GM12892 (cell line): ENCODE results near the gene FBXL14.

Experiments used
- DNase-seq: peaks from one replicate; pipeline ENCODE4 v3.0.0; 2011; ENCODE audit not compliant: insufficient read length
- FAIRE-seq: peaks from 2 replicates; lab custom pipeline; 2011; peaks lifted over from hg19 to GRCh38; lab: Jason Lieb, UNC
- POLR2A ChIP-seq: IDR thresholded peaks from 2 replicates; pipeline ENCODE4 v1.6.1; 2011; ENCODE audit warnings: low read depth, low read length, control low read depth
- POLR2AphosphoS5 ChIP-seq: IDR thresholded peaks from 2 replicates; pipeline ENCODE4 v1.6.1; 2011; ENCODE audit warnings: low read depth, low read length, control low read depth
- TAF1 ChIP-seq: IDR thresholded peaks from 2 replicates; pipeline ENCODE4 v1.6.1; 2011; ENCODE audit warnings: low read depth, mild to moderate bottlenecking, control low read depth, low read length, borderline replicate concordance

The FBXL14 gene

DNA sequence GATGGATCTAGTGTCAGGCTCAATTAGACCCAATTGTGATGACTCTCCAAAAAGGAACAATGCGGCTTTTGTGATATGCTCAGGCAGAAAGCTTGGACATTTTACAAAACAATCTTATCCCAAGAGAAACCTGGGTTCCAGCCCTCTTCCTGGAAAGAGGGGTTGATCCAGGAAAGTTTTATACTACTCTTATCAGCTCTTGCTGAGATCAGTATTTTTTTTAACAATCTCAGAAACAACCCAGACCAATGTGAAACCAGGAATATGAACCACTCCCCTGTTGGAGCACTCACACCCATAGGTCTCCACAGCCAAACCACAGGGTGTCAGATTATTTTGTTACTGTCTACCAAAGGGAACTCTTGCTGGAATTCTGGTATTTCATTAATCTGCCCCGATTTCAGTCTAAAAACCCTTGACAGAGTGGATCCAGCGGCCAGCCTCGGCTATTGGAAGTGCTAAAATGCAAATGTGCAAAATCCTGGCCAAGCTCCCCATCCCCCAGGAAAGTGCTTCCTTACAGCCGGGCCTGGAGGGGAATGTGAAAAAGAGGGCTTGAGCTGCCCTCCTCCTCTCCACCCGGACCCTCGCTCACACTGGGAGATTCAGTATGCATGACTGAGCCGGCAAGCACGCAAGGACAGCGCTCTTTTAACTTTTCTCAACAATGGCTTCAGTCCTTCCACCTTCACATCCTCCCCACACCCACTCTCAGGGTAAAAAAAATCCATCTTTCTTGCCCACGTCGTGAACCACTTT lies 4.0 kb downstream of the FBXL14 start:
- no peak for DNase-seq
- TF ChIP-seq TAF1 = no peak
- FAIRE-seq = no peak

DNA sequence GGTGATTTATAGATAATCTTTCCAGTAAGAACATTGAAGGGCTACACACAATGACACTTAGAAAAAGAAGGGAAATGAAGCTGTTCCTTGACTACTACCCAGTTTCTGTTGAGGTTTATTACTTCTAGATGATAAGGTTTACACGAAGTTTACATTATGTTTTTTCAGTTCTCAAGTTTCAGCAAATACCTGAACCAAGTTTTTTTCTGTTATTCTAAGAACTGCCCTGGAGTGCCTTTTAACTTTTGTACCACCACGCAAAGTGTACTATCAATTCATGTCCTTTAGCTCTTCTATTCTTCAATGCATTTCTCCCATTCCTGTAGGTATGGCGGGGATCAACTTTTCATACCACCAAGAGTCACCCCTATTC lies 5.8 kb downstream of the FBXL14 start:
- FAIRE-seq = no peak

DNA sequence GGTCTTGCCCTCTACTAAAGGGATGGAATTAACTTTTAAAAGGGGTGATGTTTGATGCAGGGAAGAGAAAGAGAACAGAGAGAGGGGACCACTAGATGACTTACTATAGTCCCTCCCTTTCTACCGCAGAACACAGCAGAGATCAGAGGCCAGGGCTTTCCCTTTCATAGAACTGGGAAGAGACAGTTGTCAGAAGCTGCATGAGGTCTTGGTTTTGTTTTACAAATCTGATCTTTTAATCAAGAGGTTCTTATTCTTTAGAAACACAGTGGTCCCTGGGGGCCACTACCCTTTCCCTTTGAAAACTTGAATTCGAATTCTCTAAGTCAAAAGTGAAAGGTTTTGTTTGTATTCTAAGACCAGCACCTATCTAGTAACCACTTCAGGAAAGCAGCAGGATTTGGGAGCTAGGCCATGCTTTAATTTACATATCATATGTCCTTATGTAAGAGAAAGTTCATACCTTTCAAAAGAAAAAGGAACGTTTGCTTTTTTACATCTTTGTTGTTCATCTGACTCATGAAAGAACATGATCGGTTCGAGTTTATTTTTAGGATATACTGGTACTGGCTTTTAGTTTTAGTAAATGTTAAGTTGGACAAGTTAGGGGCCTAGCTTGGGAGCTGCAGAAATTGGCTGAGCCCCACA lies 6.3 kb downstream of the FBXL14 start:
- DNase-seq (no peak), FAIRE-seq (peak; percentile 5)
- TF ChIP-seq POLR2A = no peak
- TF ChIP-seq TAF1 = no peak
- TF ChIP-seq POLR2AphosphoS5 = no peak

More for the DNA sequence above, 5.8 kb downstream of the FBXL14 start:
- DNase-seq = no peak
- TF ChIP-seq POLR2A = no peak
- TF ChIP-seq TAF1 = no peak
- no peak for TF ChIP-seq POLR2AphosphoS5

- FAIRE-seq = no peak
- no peak for TF ChIP-seq POLR2A
- TF ChIP-seq TAF1 = no peak
- no peak for TF ChIP-seq POLR2AphosphoS5
- no peak for DNase-seq
These were observed 10.1 kb downstream of the FBXL14 start for GRCh38 chr12:1584326-1584725.

- no peak for TF ChIP-seq POLR2A
- TF ChIP-seq TAF1 = no peak
- no peak for TF ChIP-seq POLR2AphosphoS5
- no peak for DNase-seq
- peak; percentile 87 for FAIRE-seq
These were observed 10.8 kb downstream of the FBXL14 start for GRCh38 chr12:1583421-1584078.

- FAIRE-seq (no peak), DNase-seq (no peak)
- TF ChIP-seq TAF1 (no peak), POLR2AphosphoS5 (no peak), POLR2A (no peak)
These were observed 11.7 kb downstream of the FBXL14 start for GRCh38 chr12:1582709-1583050.

GRCh38 chr12:1581973-1582708 lies 12.2 kb downstream of the FBXL14 start:
- FAIRE-seq (no peak), DNase-seq (no peak)
- TF ChIP-seq POLR2A = no peak

- DNase-seq (no peak), FAIRE-seq (no peak)
- TF ChIP-seq POLR2A (no peak), POLR2AphosphoS5 (no peak), TAF1 (no peak)
These were observed 13.9 kb downstream of the FBXL14 start for GRCh38 chr12:1580526-1580925.

DNA sequence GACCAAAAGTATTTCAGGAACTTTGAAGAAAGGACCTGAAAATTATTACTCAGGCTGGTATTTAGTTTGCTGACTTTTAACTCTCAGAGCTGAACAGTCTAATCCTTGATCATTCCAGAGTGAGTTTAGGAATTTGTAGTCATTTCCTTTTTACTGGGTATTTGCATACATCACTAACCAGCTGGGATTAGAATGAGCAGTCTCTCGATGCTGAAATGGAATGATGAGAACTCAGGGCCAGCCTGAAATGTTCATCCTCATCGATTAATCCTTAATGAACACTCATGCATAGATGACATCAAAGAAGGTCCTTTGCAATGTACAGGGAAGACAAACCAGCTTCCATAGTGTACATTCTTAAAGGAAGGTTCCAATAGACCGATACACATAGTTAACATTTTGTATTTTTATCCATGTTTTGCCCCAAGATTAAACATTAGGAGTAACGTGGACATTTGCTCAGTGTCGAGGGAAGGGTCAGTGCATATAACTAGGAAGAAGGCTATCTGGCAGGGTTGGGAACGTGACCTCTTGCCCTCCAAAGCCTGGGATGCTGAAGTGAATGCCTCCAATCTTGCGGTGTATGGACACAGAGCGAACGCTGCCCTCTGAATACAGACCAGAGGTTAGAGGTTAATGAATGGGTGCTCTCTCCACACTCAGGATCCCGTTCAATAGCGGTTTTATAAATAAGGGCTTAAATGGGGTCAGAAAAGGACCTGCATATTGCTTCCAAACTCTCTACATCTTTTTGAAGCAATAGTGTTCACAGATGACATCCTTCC lies 14.5 kb downstream of the FBXL14 start:
- FAIRE-seq = no peak
- TF ChIP-seq POLR2A (no peak), POLR2AphosphoS5 (no peak), TAF1 (no peak)
- DNase-seq = no peak

DNA sequence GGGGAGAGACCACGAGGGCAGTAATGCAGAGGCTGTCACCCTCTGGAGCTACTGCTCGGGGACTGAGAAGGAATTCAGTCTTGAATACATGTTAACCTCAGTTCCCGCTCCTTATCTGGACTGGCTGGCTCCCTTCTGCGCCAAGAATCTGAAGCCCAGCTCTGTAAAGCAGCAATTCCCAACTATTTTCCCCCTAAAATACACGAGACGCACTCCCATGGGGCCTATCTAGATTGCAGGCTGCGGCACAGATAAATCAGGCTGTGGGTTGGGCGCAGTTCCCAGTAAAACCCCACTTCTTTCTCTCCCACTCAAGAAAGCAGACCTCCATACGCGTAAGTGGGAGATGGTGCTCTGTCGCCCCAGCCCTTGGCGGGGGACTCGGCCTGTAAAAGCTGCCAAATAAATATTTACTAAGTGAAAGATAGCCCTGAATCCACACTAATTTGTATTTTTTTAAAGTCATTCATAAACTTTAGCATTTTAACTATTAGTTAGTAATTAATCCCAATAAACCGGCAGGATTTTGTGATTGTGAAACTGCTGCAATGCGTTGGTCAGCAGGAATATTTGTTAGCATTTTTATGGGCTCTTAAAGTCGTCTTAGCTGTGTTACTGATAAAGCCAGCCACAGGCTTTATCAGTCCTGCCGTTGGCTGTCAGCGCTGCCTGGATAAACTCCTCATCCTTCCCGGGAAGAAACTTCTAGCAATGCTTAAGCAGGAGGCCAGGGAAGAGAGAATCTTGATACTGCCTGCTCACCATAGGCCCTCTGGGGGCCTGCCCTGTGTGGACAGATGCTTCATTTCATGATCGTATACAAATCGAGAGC lies 17.8 kb downstream of the FBXL14 start:
- TF ChIP-seq TAF1 (no peak), POLR2AphosphoS5 (no peak), POLR2A (no peak)
- DNase-seq (no peak), FAIRE-seq (no peak)
